Measurements from ENCODE around the gene MAML3.

MAML3 gene

DNA sequence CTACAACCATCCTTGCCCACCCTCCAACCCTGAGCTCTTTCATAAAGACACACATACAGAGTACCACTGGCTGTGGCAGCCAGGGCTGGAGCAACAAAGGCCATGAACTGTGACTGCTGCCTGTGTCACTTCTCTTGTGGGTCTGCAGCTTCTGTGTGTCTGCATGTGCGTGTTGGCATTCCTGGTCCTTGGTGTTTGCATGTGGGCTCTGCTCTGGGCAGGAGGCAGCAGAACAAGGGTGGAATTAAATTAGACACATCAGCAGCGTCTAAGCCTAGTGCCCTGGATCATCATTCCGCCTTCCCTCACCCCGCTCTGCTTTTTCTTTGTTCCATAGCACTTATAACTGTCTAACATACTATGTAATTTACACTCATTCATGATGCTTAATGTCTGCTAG is 330.6 kb downstream of the MAML3 start:
- DNase-seq, result no peak

DNA sequence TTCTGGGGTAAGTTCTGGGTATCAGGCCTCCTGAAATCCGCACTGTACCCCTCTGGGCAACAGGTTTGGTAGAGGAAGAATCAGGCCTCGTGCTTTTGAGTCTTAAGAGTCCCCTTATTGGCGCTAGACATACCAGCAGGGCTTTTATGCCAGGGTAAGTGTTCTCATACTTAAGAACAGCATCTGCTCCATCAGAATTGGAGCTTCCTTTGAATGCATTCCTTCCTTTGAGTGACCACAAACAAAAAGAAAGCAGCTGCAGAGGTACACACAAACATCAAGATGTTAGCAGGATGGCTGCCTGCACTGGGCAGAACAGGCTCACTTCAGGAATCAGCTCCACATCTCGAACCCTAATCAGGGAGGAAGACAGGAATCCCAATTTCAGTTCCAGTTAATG is 331.6 kb downstream of the MAML3 start:
- no peak for DNase-seq

- no peak for DNase-seq
Observed at GRCh38 chr4:139819082-139819481, 334.9 kb downstream of the MAML3 start.

- DNase-seq, result no peak
Observed at GRCh38 chr4:139817657-139818452, 336.1 kb downstream of the MAML3 start.

DNA sequence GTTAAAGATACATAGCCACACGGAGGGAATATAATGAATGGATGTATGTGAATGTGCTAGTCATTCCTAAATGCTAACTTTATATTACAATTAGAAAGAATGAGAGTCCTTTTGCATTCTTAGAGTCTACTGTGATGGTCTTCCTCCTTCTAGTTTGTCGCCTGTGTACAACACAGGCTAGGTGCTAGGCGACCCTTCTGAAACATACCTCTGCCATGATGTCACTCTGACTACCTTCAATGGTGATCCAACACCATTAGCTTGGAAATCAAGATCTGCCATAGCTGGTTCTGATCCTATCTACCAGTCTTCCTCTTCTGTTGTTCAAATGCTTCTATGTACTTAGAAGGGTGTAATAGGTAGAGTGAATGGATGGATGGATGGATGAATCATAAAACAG is 337.1 kb downstream of the MAML3 start:
- no peak for DNase-seq

GRCh38 chr4:139815778-139816601 is 338.0 kb downstream of the MAML3 start:
- DNase-seq, result no peak

DNA sequence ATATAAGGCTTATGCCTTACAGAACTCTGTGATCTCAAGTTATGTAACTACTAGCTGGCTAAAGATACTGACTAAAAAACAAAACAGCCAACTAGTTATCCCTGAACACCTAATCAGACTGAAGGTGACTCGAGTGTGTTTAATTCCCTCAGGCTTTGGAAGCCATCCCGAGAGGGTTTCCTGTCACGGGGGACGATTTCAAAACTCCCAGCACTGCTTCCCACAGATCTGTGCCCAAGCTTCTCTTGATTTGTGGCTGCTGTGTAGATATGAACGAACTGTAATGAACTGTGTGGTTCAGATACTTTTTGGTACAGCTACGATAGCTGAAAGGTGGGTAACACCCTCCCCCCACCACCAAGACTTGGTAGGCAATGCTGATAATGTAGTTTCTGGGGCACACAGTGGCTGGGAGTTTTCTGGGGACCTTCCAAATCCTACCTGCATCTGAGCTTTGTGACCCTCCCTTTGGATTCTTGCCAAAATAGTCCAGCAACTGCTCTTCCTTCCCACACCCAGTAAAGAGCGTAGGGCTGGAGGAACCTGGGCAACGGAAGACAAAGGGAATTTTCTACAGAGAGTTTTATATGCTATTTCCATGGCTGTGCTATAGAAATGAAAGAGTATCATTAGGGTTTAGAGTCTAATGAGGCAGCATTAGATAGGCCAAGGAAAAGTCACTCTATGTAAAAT is 339.5 kb downstream of the MAML3 start:
- peak; percentile 30 for DNase-seq

DNA sequence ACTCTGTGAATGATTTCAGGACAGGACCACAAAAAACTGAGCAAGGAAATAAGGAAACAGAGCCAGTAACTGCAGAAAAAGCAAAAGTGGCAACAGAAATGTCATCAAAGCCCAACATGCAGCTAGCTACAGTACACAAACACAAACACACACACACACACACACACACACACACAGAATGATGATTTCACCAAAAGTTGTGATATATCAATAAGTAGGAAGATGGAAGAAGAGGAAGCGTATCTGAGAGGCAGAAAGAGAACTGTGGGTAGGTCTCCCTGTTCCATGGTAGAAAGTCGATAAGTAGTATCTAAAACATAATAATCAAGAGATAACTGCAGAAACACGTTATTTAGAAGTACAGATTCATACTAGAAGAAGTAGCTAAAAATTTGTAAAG is 340.1 kb downstream of the MAML3 start:
- no peak for DNase-seq

GRCh38 chr4:139810710-139811109 is 343.3 kb downstream of the MAML3 start:
- no peak for DNase-seq

DNA sequence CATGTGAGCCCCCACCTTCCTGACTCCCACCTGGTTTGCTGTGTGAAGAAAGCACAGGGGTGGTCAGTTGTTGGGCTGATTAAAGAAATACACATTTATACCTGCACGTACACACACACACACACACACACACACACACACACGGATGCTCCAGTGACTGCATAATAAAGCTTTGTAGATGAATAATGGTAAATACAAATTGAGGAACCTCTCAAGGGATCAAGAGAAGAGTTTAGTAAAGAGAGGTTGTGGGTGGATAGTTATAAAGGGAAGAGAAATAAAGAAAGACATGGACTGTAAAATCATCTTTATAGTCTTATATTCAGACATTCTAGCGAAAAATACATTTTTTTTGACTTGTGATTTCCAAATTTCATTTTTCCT is 344.2 kb downstream of the MAML3 start:
- DNase-seq, result no peak

DNA sequence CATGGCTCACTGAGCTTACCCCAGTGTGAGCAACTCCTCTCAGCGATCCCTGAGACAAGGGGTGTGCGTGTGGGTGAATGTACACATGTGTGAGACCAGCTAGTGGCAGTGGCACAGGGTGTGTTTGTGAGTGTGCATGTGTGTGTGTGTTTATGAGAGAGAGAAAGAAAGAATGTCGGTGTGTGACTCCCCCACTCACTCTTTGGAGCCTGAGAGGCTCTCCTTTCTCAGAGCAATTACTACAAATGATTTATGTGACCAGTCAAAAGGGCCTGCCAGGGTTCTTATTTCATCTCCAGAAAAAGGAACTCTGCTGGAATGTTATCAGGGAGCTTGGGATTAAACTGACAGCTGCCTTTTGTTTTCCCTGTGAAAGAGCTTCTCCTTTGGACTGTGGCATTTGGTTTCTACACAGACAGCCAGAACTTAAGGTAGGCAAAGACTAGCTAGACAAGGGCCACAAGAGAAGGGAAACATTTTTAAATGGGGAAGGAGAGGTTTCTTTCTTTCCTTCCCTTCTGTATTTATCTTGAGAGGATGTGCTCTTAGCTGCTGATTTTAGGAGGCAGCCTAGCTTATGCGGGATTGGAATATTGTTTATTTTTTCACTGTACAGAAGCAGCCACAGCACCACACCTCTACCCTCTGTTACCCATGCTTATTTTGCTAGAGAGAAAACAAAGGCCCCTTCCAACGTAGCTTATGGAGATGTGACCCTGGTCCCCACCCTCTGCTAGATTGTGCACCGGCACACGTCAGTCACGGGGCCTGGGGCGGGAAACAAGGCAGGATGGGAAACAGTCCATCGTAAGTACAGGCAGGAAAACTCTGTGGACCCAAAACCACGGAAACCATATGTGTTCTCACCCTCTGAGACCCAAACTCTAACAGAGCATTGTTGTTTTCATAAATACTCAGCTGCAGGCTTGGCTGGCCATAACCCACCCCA is 344.9 kb downstream of the MAML3 start:
- no peak for DNase-seq

GRCh38 chr4:139808381-139808807 is 345.6 kb downstream of the MAML3 start:
- no peak for DNase-seq

DNA sequence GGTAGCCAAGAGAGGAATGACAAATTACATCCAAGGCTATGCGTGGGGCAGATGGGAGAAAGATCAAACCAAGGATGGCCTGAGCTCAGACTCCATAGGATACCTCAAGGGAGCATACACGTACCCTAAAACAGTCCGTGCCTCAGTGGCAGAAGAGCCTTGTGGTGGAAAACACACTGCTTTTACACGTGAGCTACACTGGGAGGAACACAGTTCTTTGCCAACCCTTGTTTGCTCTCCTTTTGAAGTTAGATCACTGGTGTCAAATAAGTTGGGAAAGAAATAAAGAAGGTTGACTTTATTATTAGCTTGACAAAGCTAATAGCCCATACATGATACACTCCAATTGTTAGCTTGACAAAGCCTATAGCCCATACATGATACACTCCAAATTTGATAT is 346.5 kb downstream of the MAML3 start:
- no peak for DNase-seq

GRCh38 chr4:139806929-139807328 is 347.1 kb downstream of the MAML3 start:
- no peak for DNase-seq

- no peak for DNase-seq
Observed at GRCh38 chr4:139802931-139803330, 351.1 kb downstream of the MAML3 start.

DNA sequence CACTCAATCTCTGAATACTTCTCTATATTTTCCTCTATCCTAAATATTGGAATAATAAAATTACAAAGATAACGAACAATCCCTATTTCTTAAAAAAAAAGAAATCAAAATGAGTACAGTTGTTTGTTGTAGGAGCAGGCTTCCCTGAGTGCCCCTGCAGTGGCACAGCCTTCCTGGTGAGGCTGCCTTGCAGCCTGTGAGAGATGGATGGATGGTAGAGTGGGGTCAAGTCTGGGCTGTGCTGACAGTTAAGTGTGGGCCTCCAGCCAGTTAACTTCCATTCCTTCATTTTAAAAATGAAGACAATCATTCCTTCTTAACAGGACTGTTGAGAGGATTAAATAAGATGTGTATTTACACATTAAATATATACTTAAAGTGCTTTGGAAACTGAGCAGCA is 351.5 kb downstream of the MAML3 start:
- no peak for DNase-seq

DNA sequence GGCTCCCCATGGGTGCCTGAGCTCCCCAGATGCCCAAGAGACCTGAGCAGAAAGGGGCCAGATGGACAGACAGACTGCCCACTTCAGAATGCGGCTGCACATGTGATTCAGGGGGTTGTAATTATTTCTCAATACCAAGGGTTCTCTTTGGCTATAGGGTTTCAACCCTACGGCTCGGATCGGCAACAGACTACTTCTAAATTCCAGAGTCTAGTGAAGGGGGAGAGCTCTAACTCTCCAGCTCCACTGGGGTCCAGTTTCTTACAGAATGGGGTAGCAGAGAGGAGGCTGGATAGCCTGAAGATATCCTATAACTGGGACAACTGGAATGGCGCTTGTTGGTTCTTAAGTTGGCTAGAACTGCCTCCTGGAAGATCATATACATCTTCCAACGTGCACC is 352.1 kb downstream of the MAML3 start:
- DNase-seq, result no peak

DNA sequence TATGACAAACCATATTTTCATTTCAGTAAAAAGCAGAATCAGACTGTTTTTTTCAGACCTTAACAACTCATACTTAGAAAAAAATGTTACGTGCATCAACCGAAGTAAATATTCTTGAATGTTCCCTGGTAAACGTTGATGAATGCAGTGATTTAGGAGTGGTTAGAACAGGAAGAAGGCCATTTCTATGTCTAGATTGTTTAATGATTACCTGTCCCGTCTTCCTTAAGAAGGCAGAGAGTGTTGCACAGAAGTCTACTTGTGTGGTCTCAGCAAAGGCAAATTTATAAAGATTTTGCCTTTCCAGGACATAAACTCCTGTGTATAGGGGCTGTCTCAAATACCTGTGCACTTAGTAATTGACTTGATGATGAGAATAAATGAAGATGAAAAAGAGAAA is 353.9 kb downstream of the MAML3 start:
- no peak for DNase-seq

DNA sequence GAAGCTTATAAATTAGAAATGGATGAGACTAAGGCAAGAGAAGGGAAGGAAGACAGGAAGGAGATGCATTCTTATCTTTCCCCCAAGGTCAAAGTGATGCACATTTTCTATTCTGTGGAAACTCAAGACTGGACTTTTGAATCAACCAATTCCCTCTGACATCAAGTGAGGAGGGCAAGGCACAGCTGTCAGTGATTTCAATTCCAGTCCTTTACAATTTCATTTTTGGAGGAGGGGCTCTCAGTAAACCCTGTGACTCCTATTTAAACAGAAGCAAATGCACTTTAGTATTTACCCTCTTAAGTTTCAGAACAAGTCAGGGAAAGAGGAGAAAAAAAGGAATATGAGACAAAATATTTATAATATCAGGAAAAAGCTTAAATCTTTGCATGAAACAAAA is 354.4 kb downstream of the MAML3 start:
- no peak for DNase-seq

GRCh38 chr4:139798456-139798855 is 355.5 kb downstream of the MAML3 start:
- DNase-seq, result no peak

DNA sequence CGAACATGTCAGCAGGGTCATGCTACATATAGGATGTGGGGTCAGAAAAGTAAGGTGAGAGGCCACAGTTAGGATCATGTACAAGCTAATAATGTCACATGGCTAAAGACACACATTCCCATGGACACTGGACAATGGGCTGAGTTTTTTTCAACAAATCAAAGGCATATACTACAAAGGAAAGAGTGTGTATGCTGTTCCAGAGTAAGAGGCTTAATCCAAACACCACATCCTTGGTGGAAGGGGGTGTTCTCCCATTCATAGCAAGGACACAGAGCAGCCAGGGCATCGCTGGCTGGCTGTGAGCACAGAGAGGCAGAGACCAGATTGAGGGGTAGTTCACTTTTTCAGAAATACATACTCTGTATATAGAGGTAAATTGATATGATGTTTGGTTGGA is 356.7 kb downstream of the MAML3 start:
- DNase-seq, result no peak

- no peak for DNase-seq
Observed at GRCh38 chr4:139795527-139796314, 358.3 kb downstream of the MAML3 start.
